Chondrocyte (in vitro differentiated cells): ENCODE data around the gene NHERF2. TPM values are rescaled to one million over a fixed set of nuclear protein-coding genes. Genes with fewer than 3 reads are reported as not detected.

ENCODE experiments used
- DNase-seq: peaks from one replicate; pipeline ENCODE4 v3.0.0; 2021; ENCODE audit warnings: mixed read lengths, low spot score
- H3K27ac Mint-ChIP-seq: one replicate; pipeline ENCODE4 v1.8.0; 2021; ENCODE audit warnings: mild to moderate bottlenecking, moderate library complexity, mixed read lengths; ENCODE audit not compliant: unreplicated experiment
- H3K27me3 Mint-ChIP-seq: 2 replicates; pipeline ENCODE4 v1.8.0; 2021; ENCODE audit warnings: low read depth, mixed read lengths
- H3K36me3 Mint-ChIP-seq: 2 replicates; pipeline ENCODE4 v1.8.0; 2021; ENCODE audit warnings: low read depth, mixed read lengths
- H3K4me1 Mint-ChIP-seq: 2 replicates; pipeline ENCODE4 v1.8.0; 2021; ENCODE audit warnings: low read depth, mild to moderate bottlenecking, mixed read lengths
- H3K4me3 Mint-ChIP-seq: one replicate; pipeline ENCODE4 v1.8.0; 2021; ENCODE audit warnings: mild to moderate bottlenecking, moderate library complexity, mixed read lengths; ENCODE audit not compliant: unreplicated experiment
- H3K9me3 Mint-ChIP-seq: 2 replicates; pipeline ENCODE4 v1.8.0; 2021; ENCODE audit warnings: low read depth, mixed read lengths
- CTCF ChIP-seq: fragments of 200-600 bp; sonication (generic); IDR thresholded peaks from 2 replicates; pipeline ENCODE4 v1.5.0; 2021; ENCODE audit warnings: antibody characterized with exemption, mild to moderate bottlenecking, moderate library complexity
- total RNA-seq: library from RNA; stranded (reverse); gene quantifications from 3 replicates; pipeline ENCODE4 v1.2.1, GENCODE V29; 2021

Gene NHERF2
- total RNA-seq, 1 donor from 2014 or later = 87.0 TPM

GRCh38 chr16:2085669-2086068 lies 59.0 kb downstream of the NHERF2 start:
- Mint-ChIP-seq H3K4me3 (no peak overlapping the region), H3K27me3 (no peaks in the 10 kb centered on the region), H3K27ac (peak overlapping the region; percentile 22), H3K4me1 (no peaks in the 10 kb centered on the region), H3K9me3 (no peaks in the 10 kb centered on the region), H3K36me3 (peaks cover 5% of the 10 kb centered on the region)
- no peak for DNase-seq
- no peak for TF ChIP-seq CTCF

- no peak for TF ChIP-seq CTCF
These were observed 59.5 kb downstream of the NHERF2 start for GRCh38 chr16:2086106-2086742.

GRCh38 chr16:2086812-2087747 lies 60.4 kb downstream of the NHERF2 start:
- H3K9me3 Mint-ChIP-seq = no peaks in the 10 kb centered on the region
- H3K27ac Mint-ChIP-seq = no peak overlapping the region
- TF ChIP-seq CTCF = no peak
- H3K4me1 Mint-ChIP-seq = no peaks in the 10 kb centered on the region
- no peak overlapping the region for H3K4me3 Mint-ChIP-seq
- H3K36me3 Mint-ChIP-seq = peaks cover 5% of the 10 kb centered on the region
- DNase-seq = no peak
- no peaks in the 10 kb centered on the region for H3K27me3 Mint-ChIP-seq

More at GRCh38 chr16:2086106-2086742, 59.5 kb downstream of the NHERF2 start:
- no peaks in the 10 kb centered on the region for H3K4me1 Mint-ChIP-seq
- peaks cover 5% of the 10 kb centered on the region for H3K36me3 Mint-ChIP-seq
- H3K9me3 Mint-ChIP-seq = no peaks in the 10 kb centered on the region
- no peaks in the 10 kb centered on the region for H3K27me3 Mint-ChIP-seq
- no peak overlapping the region for H3K4me3 Mint-ChIP-seq
- DNase-seq = no peak
- no peak overlapping the region for H3K27ac Mint-ChIP-seq

GRCh38 chr16:2087748-2088631 lies 61.3 kb downstream of the NHERF2 start:
- Mint-ChIP-seq H3K4me3 (no peak overlapping the region), H3K27ac (no peak overlapping the region), H3K27me3 (no peaks in the 10 kb centered on the region), H3K9me3 (no peaks in the 10 kb centered on the region), H3K36me3 (peaks cover 3% of the 10 kb centered on the region), H3K4me1 (no peaks in the 10 kb centered on the region)
- DNase-seq = no peak
- no peak for TF ChIP-seq CTCF

Other genes with a start within 250 kb of the NHERF2 start
- gene SPSB3, start 244.3 kb upstream of the NHERF2 start, total RNA-seq = 30.8 to 32.1 TPM (median 31.5 TPM) in 3 replicates
- 36.5 to 46.0 TPM (median 40.7 TPM) in 3 replicates for gene NUBP2, start 243.9 kb upstream of the NHERF2 start, total RNA-seq
- gene IGFALS, start 233.2 kb upstream of the NHERF2 start, total RNA-seq = 0.12 to 0.31 TPM in 2 of 3 replicates, not detected in the other
- 46.5 to 56.7 TPM (median 55.1 TPM) in 3 replicates for gene HAGH, start 200.1 kb upstream of the NHERF2 start, total RNA-seq
- gene FAHD1, start 199.7 kb upstream of the NHERF2 start, total RNA-seq = 25.8 to 27.1 TPM (median 25.9 TPM) in 3 replicates
- gene MEIOB, start 154.7 kb upstream of the NHERF2 start, total RNA-seq = 1.1 to 1.3 TPM (median 1.2 TPM) in 3 replicates
- not detected in 3 replicates for gene HS3ST6, start 108.5 kb upstream of the NHERF2 start, total RNA-seq
- gene MSRB1, start 83.7 kb upstream of the NHERF2 start, total RNA-seq = 18.3 to 19.1 TPM (median 18.8 TPM) in 3 replicates
- gene RPL3L, start 72.2 kb upstream of the NHERF2 start, total RNA-seq = not detected in 3 replicates
- 97.9 to 131 TPM (median 110 TPM) in 3 replicates for gene NDUFB10, start 67.4 kb upstream of the NHERF2 start, total RNA-seq
- gene RPS2, start 62.1 kb upstream of the NHERF2 start, total RNA-seq = 1,605 to 1,878 TPM (median 1,662 TPM) in 3 replicates
- gene RNF151, start 60.0 kb upstream of the NHERF2 start, total RNA-seq = not detected in 3 replicates
- gene TBL3, start 54.8 kb upstream of the NHERF2 start, total RNA-seq = 20.9 to 40.1 TPM (median 21.6 TPM) in 3 replicates
- gene NOXO1, start 45.4 kb upstream of the NHERF2 start, total RNA-seq = 0.25 to 0.48 TPM (median 0.26 TPM) in 3 replicates
- gene GFER, start 42.7 kb upstream of the NHERF2 start, total RNA-seq = 17.0 to 19.7 TPM (median 17.5 TPM) in 3 replicates
- 0.39 to 0.74 TPM (median 0.67 TPM) in 3 replicates for gene SYNGR3, start 36.9 kb upstream of the NHERF2 start, total RNA-seq
- 39.0 to 43.4 TPM (median 41.7 TPM) in 3 replicates for gene ZNF598, start 17.1 kb upstream of the NHERF2 start, total RNA-seq
- gene NPW, start 7.1 kb upstream of the NHERF2 start, total RNA-seq = 1.1 to 3.7 TPM (median 2.5 TPM) in 3 replicates
- 12.6 to 15.4 TPM (median 14.2 TPM) in 3 replicates for gene NTHL1, start 20.9 kb downstream of the NHERF2 start, total RNA-seq
- 107 to 158 TPM (median 108 TPM) in 3 replicates for gene TSC2, start 21.1 kb downstream of the NHERF2 start, total RNA-seq
- 131 to 230 TPM (median 216 TPM) in 3 replicates for gene PKD1, start 109.0 kb downstream of the NHERF2 start, total RNA-seq
- gene RAB26, start 121.7 kb downstream of the NHERF2 start, total RNA-seq = 0.28 to 1.1 TPM (median 0.80 TPM) in 3 replicates
- gene TRAF7, start 128.9 kb downstream of the NHERF2 start, total RNA-seq = 62.1 to 71.3 TPM (median 63.4 TPM) in 3 replicates
- 1.3 to 3.6 TPM (median 2.3 TPM) in 3 replicates for gene CASKIN1, start 169.7 kb downstream of the NHERF2 start, total RNA-seq
- gene MLST8, start 178.6 kb downstream of the NHERF2 start, total RNA-seq = 37.1 to 41.4 TPM (median 39.3 TPM) in 3 replicates
- 5.4 to 7.3 TPM (median 6.9 TPM) in 3 replicates for gene BRICD5, start 184.0 kb downstream of the NHERF2 start, total RNA-seq
- gene PGP, start 187.9 kb downstream of the NHERF2 start, total RNA-seq = 15.6 to 21.1 TPM (median 16.0 TPM) in 3 replicates
- 18.7 to 25.7 TPM (median 20.7 TPM) in 3 replicates for gene E4F1, start 196.7 kb downstream of the NHERF2 start, total RNA-seq
- 0.97 to 1.6 TPM (median 1.2 TPM) in 3 replicates for gene DNASE1L2, start 209.5 kb downstream of the NHERF2 start, total RNA-seq
- 25.5 to 45.4 TPM (median 44.5 TPM) in 3 replicates for gene ECI1, start 224.7 kb downstream of the NHERF2 start, total RNA-seq
- gene RNPS1, start 241.2 kb downstream of the NHERF2 start, total RNA-seq = 109 to 122 TPM (median 111 TPM) in 3 replicates